Esophagus squamous epithelium (tissue), 5 donors: ENCODE results near the gene DUSP6. TPM values are rescaled to one million over a fixed set of nuclear protein-coding genes. Genes with fewer than 3 reads are reported as not detected.

ENCODE experiments used
- DNase-seq: peaks from one replicate; lab custom pipeline; 2025; lab: John Stamatoyannopoulos, UW
- H3K27ac ChIP-seq, 4 donors: fragments of 200-600 bp; sonication (generic); one replicate each; pipeline ENCODE4 v1.5.1; 2016 to 2019; ENCODE audit warnings: mild to moderate bottlenecking in 1 of 4
- H3K27me3 ChIP-seq, 4 donors: fragments of 200-600 bp; sonication (generic); 1 replicate in 3 of 4; 2 replicates in 1 of 4; pipeline versions ENCODE4 v1.5.1 to v1.6.0; 2017 to 2021; ENCODE audit warnings: antibody characterized with exemption in 1 of 4
- H3K36me3 ChIP-seq, 3 donors: fragments of 200-600 bp; sonication (generic); one replicate each; pipeline ENCODE4 v1.5.1; 2016 to 2019
- H3K4me1 ChIP-seq, 3 donors: fragments of 200-600 bp; sonication (generic); one replicate each; pipeline ENCODE4 v1.5.1; 2017 to 2019
- H3K4me3 ChIP-seq, 4 donors: fragments of 200-600 bp; sonication (generic); 1 replicate in 3 of 4; 2 replicates in 1 of 4; pipeline ENCODE4 v1.5.1; 2016 to 2019; ENCODE audit warnings: mild to moderate bottlenecking in 2 of 4, moderate library complexity in 1 of 4
- H3K9me3 ChIP-seq, 3 donors: fragments of 200-600 bp; sonication (generic); one replicate each; pipeline ENCODE4 v1.5.1; 2016 to 2019
- POLR2A ChIP-seq, 4 donors: fragments of 450-650 bp; IDR thresholded peaks; one replicate each; pipeline ENCODE4 v1.6.1; 2017; ENCODE audit warnings: antibody characterized with exemption in 4 of 4, mild to moderate bottlenecking in 4 of 4, moderate library complexity in 3 of 4
- WGBS, 2 donors: methylation state at CpG; one replicate each; pipeline ENCODE4 v1.1.5; 2018; 5-methylcytosine and 5-hydroxymethylcytosine counted together
- intact Hi-C: fragments of 100-400 bp; cut with DNase I; formaldehyde crosslinking; loops from one replicate; pipeline ENCODE4 v1.15.0; 2022
- total RNA-seq, 4 donors: library from RNA; depleted of rRNA; stranded (reverse); fragments of >200 nt; gene quantifications; one replicate each; pipeline ENCODE4 v1.1.0, GENCODE V29; 2016
- TF ChIP-seq, protein P1 (sequence below), 6 experiments: fragments of 450-650 bp in 4 of 6; fragments of 200-600 bp in 2 of 6; sonication (generic) in 2 of 6; IDR thresholded peaks; one replicate each; pipeline ENCODE4 v1.5.1; 2016 to 2019; ENCODE audit warnings: antibody characterized with exemption in 6 of 6, mild to moderate bottlenecking in 4 of 6, moderate library complexity in 4 of 6
- donor health status: DM: yes; HTN: yes; CAD: no.

The DUSP6 gene
- total RNA-seq, 4 donors from 2014 or later, result 17.6 to 30.4 (median 24.9) TPM

DNA sequence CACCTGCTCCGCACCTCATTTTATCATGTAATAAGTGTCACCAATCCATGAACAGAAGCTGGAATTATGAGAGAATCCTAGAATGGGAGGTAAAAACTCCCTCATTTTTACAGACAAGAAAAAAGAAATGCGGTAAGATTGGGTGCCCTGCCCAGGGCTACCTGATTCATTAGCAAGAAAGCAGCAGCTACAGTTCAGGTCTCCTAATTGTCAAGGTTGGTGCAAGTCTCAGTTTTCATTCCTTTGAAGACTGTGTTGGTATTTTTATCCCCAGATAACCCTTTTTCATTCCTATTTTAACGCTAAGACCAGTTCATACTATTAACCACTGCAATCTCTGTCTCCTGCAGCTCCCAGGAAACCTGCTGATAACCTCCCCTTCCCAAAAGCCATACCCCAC lies 6.9 kb downstream of the DUSP6 start:
- TF ChIP-seq, protein P1, sequence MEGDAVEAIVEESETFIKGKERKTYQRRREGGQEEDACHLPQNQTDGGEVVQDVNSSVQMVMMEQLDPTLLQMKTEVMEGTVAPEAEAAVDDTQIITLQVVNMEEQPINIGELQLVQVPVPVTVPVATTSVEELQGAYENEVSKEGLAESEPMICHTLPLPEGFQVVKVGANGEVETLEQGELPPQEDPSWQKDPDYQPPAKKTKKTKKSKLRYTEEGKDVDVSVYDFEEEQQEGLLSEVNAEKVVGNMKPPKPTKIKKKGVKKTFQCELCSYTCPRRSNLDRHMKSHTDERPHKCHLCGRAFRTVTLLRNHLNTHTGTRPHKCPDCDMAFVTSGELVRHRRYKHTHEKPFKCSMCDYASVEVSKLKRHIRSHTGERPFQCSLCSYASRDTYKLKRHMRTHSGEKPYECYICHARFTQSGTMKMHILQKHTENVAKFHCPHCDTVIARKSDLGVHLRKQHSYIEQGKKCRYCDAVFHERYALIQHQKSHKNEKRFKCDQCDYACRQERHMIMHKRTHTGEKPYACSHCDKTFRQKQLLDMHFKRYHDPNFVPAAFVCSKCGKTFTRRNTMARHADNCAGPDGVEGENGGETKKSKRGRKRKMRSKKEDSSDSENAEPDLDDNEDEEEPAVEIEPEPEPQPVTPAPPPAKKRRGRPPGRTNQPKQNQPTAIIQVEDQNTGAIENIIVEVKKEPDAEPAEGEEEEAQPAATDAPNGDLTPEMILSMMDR (IDR thresholded peaks at IDR 0.05), result no peak
- no peak for TF ChIP-seq POLR2A (IDR thresholded peaks at IDR 0.05)
- intact Hi-C loops, result no loop called here

DNA sequence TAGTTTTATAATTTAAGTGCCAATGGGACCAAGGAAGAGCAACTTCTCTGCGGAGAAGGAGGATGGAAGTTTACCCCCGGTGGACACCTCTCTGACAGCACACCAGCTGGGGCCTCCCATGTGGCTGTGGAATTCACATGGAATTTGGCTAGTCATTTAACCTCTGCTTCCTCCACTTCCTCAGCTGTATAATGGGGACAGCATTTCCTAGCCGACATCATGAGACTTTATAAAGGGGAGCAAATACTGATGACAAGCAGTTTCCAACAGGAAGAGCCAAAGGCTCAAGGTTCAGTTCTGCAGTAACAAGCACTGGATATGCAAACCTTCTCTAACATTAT lies 7.5 kb downstream of the DUSP6 start:
- 65 to 69% methylated on average over 2 to 3 of the region's 3 CpGs for WGBS, 2 donors
- TF ChIP-seq POLR2A (IDR thresholded peaks at IDR 0.05), result no peak
- TF ChIP-seq, protein P1 (IDR thresholded peaks at IDR 0.05), result no peak
- intact Hi-C loops, result no loop called here
- Histone ChIP-seq H3K4me3 (no peak overlapping the region), H3K9me3 (no peaks in the 10 kb centered on the region), H3K27me3 (no peaks in the 10 kb centered on the region), H3K27ac (peak overlapping the region in 1 of 4 donors; percentile 30), H3K36me3 (peaks cover 0 to 10% (median 7%) of the 10 kb centered on the region in 3 donors), H3K4me1 (peaks cover 27 to 56% (median 27%) of the 10 kb centered on the region in 3 donors)
- no peak for DNase-seq

More for the DNA sequence above, 6.9 kb downstream of the DUSP6 start:
- H3K4me3 ChIP-seq, result peak overlapping the region in 1 of 4 donors; percentile 84
- DNase-seq, result no peak
- H3K27me3 ChIP-seq, result no peaks in the 10 kb centered on the region
- peak overlapping the region in 1 of 4 donors; percentile 43 for H3K27ac ChIP-seq
- 83 to 84% methylated on average over 3 of the region's 3 CpGs for WGBS, 2 donors
- peaks cover 28 to 61% (median 31%) of the 10 kb centered on the region in 3 donors for H3K4me1 ChIP-seq
- H3K9me3 ChIP-seq, result no peaks in the 10 kb centered on the region
- H3K36me3 ChIP-seq, result peaks cover 0 to 10% (median 7%) of the 10 kb centered on the region in 3 donors

DNA sequence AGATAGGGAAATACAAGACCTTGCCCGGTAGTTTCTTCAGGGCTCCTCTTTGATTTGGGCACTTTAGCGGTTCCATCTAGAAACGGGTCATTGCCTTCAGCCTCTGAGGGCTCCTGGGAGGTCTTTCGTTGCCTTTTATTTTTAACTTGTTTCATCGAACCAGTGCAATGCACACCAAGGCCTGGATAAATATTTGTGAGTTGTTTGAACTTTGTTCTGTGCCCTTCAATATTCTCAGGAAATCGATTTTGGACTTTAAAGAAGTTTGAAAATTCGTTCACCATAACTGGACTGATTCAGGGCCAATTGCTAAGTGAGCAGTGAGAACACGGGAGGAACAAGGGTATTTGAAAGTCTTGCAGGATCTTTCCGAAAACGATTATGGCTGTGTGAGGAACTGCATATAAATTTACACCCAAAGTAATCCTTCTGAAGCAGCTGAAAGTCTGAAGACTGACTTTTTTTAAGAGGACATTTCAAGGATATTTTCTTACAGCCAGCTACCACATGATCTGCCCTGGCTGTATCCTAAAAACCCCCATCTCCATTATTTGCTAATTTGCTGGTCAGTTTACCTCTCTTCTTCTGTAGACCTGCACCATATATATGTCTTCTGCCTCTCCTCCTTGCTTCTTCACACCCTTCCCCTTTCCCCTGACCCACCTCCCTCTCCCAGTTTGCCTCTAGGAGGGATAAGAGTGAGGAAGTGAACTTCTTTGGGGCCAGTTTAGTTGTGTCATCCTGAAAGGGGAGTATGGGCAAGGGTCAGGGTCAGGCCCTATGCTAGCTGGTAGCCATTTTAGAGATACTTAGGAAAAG lies 8.0 kb downstream of the DUSP6 start:
- Histone ChIP-seq H3K27me3 (no peaks in the 10 kb centered on the region), H3K27ac (peak overlapping the region in 1 of 4 donors; percentile 30), H3K4me1 (peaks cover 23 to 50% (median 24%) of the 10 kb centered on the region in 3 donors), H3K36me3 (peaks cover 0 to 9% (median 7%) of the 10 kb centered on the region in 3 donors), H3K4me3 (no peak overlapping the region), H3K9me3 (no peaks in the 10 kb centered on the region)
- TF ChIP-seq, protein P1 (IDR thresholded peaks at IDR 0.05), result no peak
- TF ChIP-seq POLR2A (IDR thresholded peaks at IDR 0.05), result no peak
- intact Hi-C loops, result no loop called here
- DNase-seq, result no peak
- 83 to 85% methylated on average over 10 of the region's 10 CpGs for WGBS, 2 donors

DNA sequence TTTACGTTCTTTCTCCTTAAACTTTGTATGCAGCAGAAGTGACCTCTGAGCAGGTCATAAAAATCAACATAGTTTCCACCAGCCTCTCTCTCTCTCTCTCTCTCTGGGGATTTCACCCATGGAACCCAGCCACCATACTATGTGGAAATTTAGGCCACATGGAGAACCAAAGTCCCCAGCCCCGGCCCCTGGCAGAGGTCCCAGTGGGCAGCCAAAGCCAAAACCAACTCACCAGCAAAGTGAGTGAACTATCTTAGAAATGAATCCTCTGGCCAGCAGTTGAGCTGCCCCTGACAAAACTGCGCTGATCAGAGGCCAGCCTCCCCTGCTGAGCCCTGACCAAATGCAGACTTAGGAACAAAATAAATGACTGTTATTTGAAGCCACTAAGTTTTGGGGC lies 9.2 kb downstream of the DUSP6 start:
- 84 to 95% methylated on average over 2 of the region's 3 CpGs for WGBS, 2 donors
- intact Hi-C loops, result no loop called here

DNA sequence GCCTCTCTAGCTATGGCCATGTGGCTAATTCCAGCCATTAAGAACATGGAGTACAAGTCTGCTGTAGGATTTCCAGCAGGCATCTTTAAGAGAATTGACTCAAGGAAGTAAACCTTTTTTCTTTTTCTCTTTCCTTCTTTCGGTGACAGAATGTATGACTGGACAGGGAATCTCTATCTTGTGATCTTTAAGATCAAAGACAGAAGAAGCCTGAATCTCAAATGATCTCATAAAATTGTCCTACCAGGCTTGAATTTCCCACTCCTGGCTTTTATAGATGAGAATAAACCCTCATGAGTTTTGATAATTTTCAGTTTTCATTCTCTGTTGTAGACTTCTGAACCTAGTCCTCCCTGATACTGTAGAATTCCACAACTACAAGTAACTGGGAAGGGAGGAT lies 11.4 kb downstream of the DUSP6 start:
- TF ChIP-seq, protein P1 (IDR thresholded peaks at IDR 0.05), result no peak
- TF ChIP-seq POLR2A (IDR thresholded peaks at IDR 0.05), result no peak
- no peak overlapping the region for H3K27ac ChIP-seq
- H3K9me3 ChIP-seq, result no peaks in the 10 kb centered on the region
- WGBS, 2 donors, result 83 to 87% methylated on average over 1 of the region's 1 CpG
- no peak for DNase-seq
- H3K4me1 ChIP-seq, result peaks cover 2 to 16% (median 6%) of the 10 kb centered on the region in 3 donors
- H3K4me3 ChIP-seq, result no peak overlapping the region
- intact Hi-C loops, result no loop called here
- H3K27me3 ChIP-seq, result no peaks in the 10 kb centered on the region
- no peaks in the 10 kb centered on the region for H3K36me3 ChIP-seq

More for the DNA sequence above, 9.2 kb downstream of the DUSP6 start:
- no peak overlapping the region for H3K4me3 ChIP-seq
- DNase-seq, result no peak
- peaks cover 16 to 39% (median 17%) of the 10 kb centered on the region in 3 donors for H3K4me1 ChIP-seq
- no peaks in the 10 kb centered on the region for H3K9me3 ChIP-seq
- H3K27ac ChIP-seq, result no peak overlapping the region
- no peaks in the 10 kb centered on the region for H3K36me3 ChIP-seq
- H3K27me3 ChIP-seq, result no peaks in the 10 kb centered on the region
- no peak for TF ChIP-seq POLR2A (IDR thresholded peaks at IDR 0.05)
- TF ChIP-seq, protein P1 (IDR thresholded peaks at IDR 0.05), result no peak
